HEK293T (cell line): ENCODE results near the gene POU2F2.

Experiments used
- ARNT ChIP-seq: fragments of 450-650 bp; IDR thresholded peaks from 2 replicates; pipeline ENCODE4 v1.6.1; 2017; ENCODE audit warnings: mild to moderate bottlenecking
- BHLHE40 ChIP-seq: fragments of 450-650 bp; IDR thresholded peaks from 2 replicates; pipeline ENCODE4 v1.6.1; 2016; ENCODE audit warnings: mild to moderate bottlenecking, moderate library complexity, borderline replicate concordance
- CTBP1 ChIP-seq: fragments of 450-650 bp; IDR thresholded peaks from 2 replicates; pipeline ENCODE4 v1.6.1; 2016; ENCODE audit warnings: borderline replicate concordance
- FOXA1 ChIP-seq: fragments of 450-650 bp; IDR thresholded peaks from 2 replicates; pipeline ENCODE4 v1.6.1; 2016; ENCODE audit warnings: mild to moderate bottlenecking
- FOXK2 ChIP-seq: fragments of 450-650 bp; IDR thresholded peaks from 2 replicates; pipeline ENCODE4 v1.6.1; 2016; ENCODE audit warnings: mild to moderate bottlenecking
- HDGF ChIP-seq: fragments of 450-650 bp; IDR thresholded peaks from 2 replicates; pipeline ENCODE4 v1.6.1; 2017; ENCODE audit warnings: antibody characterized with exemption, borderline replicate concordance
- NFRKB ChIP-seq: fragments of 450-650 bp; IDR thresholded peaks from 2 replicates; pipeline ENCODE4 v1.6.1; 2016; ENCODE audit warnings: mild to moderate bottlenecking, moderate library complexity
- SP1 ChIP-seq: fragments of 450-650 bp; IDR thresholded peaks from 2 replicates; pipeline ENCODE4 v1.6.1; 2017
- SUZ12 ChIP-seq: fragments of 450-650 bp; IDR thresholded peaks from 2 replicates; pipeline ENCODE4 v1.6.1; 2016; ENCODE audit warnings: mild to moderate bottlenecking
- TARDBP ChIP-seq: fragments of 450-650 bp; IDR thresholded peaks from 2 replicates; pipeline ENCODE4 v1.6.1; 2016

- TF ChIP-seq CTBP1 (no peak), ARNT (no peak), SP1 (no peak), TARDBP (no peak), FOXK2 (no peak), NFRKB (no peak), SUZ12 (no peak), HDGF (no peak), BHLHE40 (no peak), FOXA1 (no peak)
Observed at GRCh38 chr19:42062381-42062780, 69.9 kb downstream of the POU2F2 start.
